ENCODE results near the gene UGT3A1. TPM values are rescaled to one million over a fixed set of nuclear protein-coding genes. Genes with fewer than 3 reads are reported as not detected.
"Not testable (repeated sequence)": the region's sequence is repeated elsewhere in the genome, so short reads cannot be mapped to it uniquely, and the experiment has no call there.

Gene UGT3A1
- total RNA-seq, 2 experiments from 2014 or later: not detected

DNA sequence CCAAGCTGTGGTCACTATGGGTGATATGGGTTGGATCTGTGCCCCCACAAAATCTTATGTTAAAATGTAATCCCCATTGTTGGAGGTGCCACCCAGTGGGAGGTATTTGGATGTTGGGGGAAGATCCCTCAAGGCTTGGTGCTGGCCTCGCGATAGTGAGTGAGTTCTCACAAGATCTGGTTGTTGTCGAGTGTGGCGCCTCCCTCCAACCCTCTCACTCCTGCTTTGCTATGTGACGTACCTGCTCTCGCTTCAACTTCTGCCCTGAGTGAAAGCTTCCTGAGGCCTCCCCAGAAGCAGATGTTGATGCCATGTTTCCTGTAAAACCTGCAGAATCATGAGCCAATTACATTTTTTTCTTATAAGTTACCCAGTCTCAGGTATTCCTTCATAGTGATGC, 40.0 kb upstream of the UGT3A1 start:
- Mint-ChIP-seq H3K36me3 (ENCODE audit: low read depth) (no peaks in the 10 kb centered on the region), H3K9me3 (no peaks in the 10 kb centered on the region), H3K4me1 (ENCODE audit: low read depth) (no peaks in the 10 kb centered on the region), H3K27ac (no peak overlapping the region), H3K27me3 (peaks cover 1% of the 10 kb centered on the region), H3K4me3 (no peak overlapping the region)
- ATAC-seq: no peak
- ChIA-PET POLR2A (no interaction called here), CTCF (no interaction called here)
- DNase-seq: no peak
- TF ChIP-seq, protein P1, sequence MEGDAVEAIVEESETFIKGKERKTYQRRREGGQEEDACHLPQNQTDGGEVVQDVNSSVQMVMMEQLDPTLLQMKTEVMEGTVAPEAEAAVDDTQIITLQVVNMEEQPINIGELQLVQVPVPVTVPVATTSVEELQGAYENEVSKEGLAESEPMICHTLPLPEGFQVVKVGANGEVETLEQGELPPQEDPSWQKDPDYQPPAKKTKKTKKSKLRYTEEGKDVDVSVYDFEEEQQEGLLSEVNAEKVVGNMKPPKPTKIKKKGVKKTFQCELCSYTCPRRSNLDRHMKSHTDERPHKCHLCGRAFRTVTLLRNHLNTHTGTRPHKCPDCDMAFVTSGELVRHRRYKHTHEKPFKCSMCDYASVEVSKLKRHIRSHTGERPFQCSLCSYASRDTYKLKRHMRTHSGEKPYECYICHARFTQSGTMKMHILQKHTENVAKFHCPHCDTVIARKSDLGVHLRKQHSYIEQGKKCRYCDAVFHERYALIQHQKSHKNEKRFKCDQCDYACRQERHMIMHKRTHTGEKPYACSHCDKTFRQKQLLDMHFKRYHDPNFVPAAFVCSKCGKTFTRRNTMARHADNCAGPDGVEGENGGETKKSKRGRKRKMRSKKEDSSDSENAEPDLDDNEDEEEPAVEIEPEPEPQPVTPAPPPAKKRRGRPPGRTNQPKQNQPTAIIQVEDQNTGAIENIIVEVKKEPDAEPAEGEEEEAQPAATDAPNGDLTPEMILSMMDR (IDR thresholded peaks at IDR 0.05): no peak
- intact Hi-C loops (cut with micrococcal nuclease): no loop called here

DNA sequence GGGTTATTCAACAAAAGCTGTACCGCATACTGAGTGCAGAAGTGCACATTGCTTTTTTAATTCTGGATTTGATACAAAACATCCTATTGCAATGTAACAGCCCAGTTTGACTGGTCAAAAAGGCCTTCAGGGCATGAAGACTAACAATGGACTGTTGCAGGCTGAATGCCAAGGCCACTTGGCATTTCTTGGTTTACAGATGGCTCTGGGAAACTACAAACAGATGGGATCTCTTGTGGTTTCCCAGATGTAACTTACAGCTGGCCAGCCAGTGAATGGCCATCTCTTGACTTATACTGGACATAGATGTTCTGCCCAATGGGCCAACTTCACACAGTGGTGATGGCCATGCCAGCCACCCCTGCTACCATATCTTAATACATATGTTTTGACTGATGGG, 38.7 kb upstream of the UGT3A1 start:
- Mint-ChIP-seq H3K36me3 (ENCODE audit: low read depth) (no peaks in the 10 kb centered on the region), H3K27ac (no peak overlapping the region), H3K27me3 (peaks cover 1% of the 10 kb centered on the region), H3K4me1 (ENCODE audit: low read depth) (no peaks in the 10 kb centered on the region), H3K9me3 (peaks cover 2% of the 10 kb centered on the region), H3K4me3 (no peak overlapping the region)
- POLR2A ChIA-PET: no interaction called here
- CTCF ChIA-PET: no interaction called here
- TF ChIP-seq, protein P1 (IDR thresholded peaks at IDR 0.05): no peak
- DNase-seq (no peak), ATAC-seq (no peak)
- intact Hi-C loops (cut with micrococcal nuclease): no loop called here

DNA sequence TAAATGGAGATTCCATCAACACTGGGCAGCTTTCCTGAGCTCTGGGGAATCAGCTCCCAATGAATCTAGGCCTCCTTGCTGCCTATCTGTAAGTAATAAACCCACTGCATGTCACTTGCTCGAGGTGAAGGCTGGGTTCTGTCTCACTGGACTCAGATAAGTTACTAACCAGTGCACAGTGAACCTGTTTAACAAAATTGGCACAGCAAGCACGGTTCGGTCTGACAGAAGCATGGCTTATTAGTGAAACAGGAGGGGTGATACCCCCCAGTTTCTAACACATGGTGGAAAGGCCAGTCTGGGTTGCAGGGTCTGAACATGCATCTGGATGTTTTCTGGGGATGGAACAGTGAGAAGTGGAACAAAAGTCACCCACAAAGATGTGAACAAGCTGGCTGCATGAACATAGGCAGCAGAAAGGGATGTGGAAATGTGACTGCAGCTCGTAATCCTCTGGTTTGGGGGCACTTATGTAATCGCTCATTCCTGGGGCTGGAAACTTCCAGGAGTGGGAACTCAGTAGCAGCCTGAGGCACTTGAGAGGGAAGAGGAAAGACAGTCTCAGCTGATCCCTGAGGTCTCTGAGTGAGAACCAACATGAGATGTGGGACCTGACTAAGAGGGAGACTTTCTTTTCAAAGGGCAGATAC, 37.8 kb upstream of the UGT3A1 start:
- POLR2A ChIA-PET: no interaction called here
- TF ChIP-seq, protein P1 (IDR thresholded peaks at IDR 0.05): no peak
- DNase-seq (no peak), ATAC-seq (no peak)
- CTCF ChIA-PET: no interaction called here
- Mint-ChIP-seq H3K4me1 (ENCODE audit: low read depth) (no peaks in the 10 kb centered on the region), H3K36me3 (ENCODE audit: low read depth) (no peaks in the 10 kb centered on the region), H3K9me3 (peaks cover 6% of the 10 kb centered on the region), H3K4me3 (no peak overlapping the region), H3K27me3 (peaks cover 3% of the 10 kb centered on the region), H3K27ac (no peak overlapping the region)
- intact Hi-C loops (cut with micrococcal nuclease): no loop called here

DNA sequence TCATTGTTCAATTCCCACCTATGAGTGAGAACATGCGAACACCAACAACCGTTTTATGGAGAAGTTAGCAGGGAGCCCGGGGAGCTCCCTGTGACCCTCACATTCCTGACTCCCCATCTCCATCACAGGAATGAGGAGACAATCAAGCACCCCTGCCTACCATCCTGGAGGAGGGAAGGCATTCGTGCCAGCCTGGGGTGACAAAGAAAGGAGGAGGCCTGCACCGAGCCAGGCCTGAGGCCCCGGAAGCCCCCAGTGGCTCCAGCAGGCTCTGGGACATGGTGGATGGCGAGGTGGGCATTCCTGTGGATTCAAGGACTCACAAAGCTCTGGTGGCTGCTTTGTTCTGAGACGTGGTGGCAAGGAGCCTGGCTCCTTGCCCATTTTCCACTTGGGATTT, 36.5 kb upstream of the UGT3A1 start:
- TF ChIP-seq, protein P1 (IDR thresholded peaks at IDR 0.05): no peak
- Mint-ChIP-seq H3K9me3 (peaks cover 6% of the 10 kb centered on the region), H3K4me1 (ENCODE audit: low read depth) (no peaks in the 10 kb centered on the region), H3K36me3 (ENCODE audit: low read depth) (no peaks in the 10 kb centered on the region), H3K27me3 (peaks cover 5% of the 10 kb centered on the region), H3K27ac (no peak overlapping the region), H3K4me3 (no peak overlapping the region)
- intact Hi-C loops (cut with micrococcal nuclease): no loop called here
- POLR2A ChIA-PET: no interaction called here
- DNase-seq (no peak), ATAC-seq (no peak)
- CTCF ChIA-PET: no interaction called here

DNA sequence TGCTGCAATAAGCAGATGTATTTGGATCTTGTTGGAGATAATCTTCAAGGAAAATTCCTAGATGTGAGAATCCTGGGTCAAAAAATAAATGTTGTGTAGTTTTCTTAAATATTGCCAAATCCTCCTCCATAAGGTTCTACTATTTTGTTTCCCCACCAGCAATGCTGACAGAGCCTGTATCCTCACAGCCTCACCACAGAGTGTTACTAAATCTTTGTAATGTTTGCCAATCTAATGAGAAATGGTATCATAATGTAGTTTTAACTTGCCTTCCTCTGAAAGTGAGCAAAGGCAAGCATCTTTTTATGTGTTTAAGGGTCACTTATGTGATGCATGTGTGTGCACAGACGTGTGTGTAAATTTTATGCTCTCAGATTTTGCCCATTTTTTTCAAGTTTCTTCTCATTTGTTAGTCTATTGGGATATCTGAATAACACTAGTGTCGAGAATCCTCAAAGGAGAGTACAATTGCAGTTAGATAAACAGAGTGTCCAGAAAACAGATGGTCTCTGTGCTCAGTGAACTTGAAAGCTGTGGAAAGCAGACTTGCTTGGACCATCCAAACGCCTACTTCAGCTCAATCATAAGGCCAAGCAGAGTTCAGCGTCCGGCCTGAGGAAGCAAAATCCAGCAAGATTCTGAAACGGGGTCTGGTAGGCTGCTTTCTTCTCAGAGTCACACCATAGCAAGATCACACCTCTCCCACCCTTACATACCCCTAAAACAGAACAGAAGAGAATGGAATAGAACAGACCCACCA, 35.7 kb upstream of the UGT3A1 start:
- Mint-ChIP-seq H3K36me3 (ENCODE audit: low read depth) (no peaks in the 10 kb centered on the region), H3K4me3 (no peak overlapping the region), H3K27ac (no peak overlapping the region), H3K4me1 (ENCODE audit: low read depth) (no peaks in the 10 kb centered on the region), H3K27me3 (peaks cover 5% of the 10 kb centered on the region), H3K9me3 (peaks cover 6% of the 10 kb centered on the region)
- CTCF ChIA-PET: no interaction called here
- DNase-seq (no peak), ATAC-seq (no peak)
- POLR2A ChIA-PET: no interaction called here
- TF ChIP-seq, protein P1 (IDR thresholded peaks at IDR 0.05): no peak
- intact Hi-C loops (cut with micrococcal nuclease): no loop called here

DNA sequence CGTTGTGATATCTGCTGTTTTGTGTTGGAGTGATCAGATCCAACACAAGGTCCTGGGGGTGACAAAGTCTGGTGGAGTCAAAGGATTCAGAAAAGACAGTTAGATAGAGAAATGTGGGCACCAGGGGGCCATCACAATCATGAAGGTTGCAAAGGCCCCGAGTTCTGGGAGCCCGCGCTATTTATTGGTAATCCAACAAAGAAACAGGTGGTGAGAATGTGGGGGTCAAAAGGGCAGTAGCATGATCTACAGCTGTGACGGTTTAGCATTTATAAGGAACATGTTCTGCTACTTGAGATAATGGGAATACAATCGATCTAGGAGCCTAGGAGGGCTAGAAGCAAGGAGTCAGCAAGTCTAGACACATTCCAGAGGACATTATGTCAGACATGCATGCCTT, 31.1 kb upstream of the UGT3A1 start:
- H3K27ac Mint-ChIP-seq; H3K4me3 Mint-ChIP-seq; intact Hi-C loops (cut with micrococcal nuclease); H3K36me3 Mint-ChIP-seq (ENCODE audit: low read depth); DNase-seq; POLR2A ChIA-PET; H3K27me3 Mint-ChIP-seq; ATAC-seq; H3K4me1 Mint-ChIP-seq (ENCODE audit: low read depth); H3K9me3 Mint-ChIP-seq: not testable (repeated sequence)
- CTCF ChIA-PET: interaction anchor here (0.8 kb wide), 1 partner anchor 1019 kb away, joined by 3 read pairs; no protein-coding TSS in a partner anchor

DNA sequence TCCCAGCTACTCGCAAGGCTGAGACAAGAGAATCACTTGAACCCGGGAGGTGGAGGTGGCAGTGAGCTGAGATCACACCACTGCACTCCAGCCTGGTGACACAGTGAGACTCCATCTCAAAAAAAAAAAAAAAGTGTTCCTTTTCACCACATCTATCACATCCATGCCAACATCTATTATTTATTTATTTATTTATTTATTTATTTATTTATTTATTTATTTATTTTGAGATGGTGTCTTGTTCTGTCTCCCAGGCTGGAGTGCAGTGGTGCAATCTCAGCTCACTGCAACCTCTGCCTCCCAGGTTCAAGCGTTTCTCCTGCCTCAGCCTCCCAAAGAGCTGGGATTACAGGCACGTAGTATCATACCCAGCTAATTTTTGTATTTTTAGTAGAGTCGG, 28.4 kb upstream of the UGT3A1 start:
- H3K4me3 Mint-ChIP-seq; POLR2A ChIA-PET; ATAC-seq; H3K27me3 Mint-ChIP-seq; intact Hi-C loops (cut with micrococcal nuclease); CTCF ChIA-PET; H3K36me3 Mint-ChIP-seq (ENCODE audit: low read depth); H3K27ac Mint-ChIP-seq; H3K4me1 Mint-ChIP-seq (ENCODE audit: low read depth); DNase-seq: not testable (repeated sequence)
- peaks cover 13% of the 10 kb centered on the region for H3K9me3 Mint-ChIP-seq
